ENCODE results near the gene MADCAM1.

Gene MADCAM1

DNA sequence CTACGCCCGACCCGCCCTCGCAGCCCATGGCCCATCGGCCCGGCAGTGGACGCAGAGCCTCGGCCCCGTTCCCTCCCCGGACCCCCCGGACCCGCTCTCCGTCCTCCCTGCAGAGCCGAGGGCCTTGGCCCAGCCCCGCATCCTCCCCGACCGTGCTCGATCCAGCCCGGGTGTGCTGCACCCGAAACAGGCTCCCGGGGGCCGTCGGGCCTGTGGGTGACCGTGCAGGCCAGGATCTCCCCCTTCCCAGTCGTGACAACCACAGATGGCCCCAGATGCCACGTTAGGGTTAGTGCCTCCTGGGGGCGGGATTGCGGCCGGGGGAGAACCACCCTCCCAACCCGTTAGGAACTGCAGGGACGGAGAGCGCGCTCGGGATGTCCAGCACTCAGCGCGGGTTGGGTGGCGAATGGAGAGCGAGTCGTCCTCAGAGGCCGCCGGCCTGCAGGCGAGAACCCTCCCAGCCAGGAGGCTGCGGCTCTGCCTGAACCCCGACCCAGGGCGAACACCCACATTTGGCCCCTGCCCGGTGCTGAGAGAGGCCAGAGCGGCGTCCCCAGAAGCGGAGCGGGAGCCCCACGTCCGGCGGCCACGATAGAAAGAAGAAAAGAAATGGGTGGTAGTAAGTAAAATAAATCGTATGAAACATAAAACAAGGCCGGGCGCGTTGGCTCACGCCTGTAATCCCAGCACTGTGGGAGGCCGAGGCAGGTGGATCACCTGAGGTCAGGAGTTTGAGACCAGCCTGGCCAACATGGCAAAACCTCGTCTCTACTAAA, 6.7 kb upstream of the MADCAM1 start:
- DNase-seq, result no peak

DNA sequence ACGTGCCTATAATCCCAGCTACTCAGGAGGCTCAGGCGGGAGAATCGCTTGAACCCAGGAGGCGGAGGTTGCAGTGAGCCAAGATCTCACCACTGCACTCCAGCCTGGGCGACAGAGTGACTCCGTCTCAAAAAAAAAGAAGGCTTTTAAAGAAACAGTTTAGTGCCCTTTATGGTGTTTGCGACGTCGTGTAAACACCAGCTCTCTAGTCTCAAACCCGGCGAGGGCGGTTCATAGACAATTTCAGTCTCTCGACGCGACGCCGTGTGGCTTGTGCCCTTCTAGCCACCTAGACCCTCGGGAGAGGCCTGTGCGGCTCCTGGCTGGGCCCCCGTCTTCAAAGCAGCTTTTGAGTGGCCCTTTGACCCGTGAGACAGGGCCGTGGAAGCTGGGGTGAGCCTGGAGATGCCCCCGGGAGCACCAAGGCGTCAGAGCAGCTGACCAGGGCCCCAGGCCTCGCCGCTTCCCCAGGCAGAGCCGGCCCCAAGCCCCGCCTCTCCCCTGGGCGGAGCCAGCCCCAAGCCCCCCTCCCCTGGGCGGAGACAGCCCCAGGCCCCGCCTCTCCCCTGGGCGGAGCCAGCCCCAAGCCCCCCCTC, 5.0 kb upstream of the MADCAM1 start:
- DNase-seq, result no peak

DNA sequence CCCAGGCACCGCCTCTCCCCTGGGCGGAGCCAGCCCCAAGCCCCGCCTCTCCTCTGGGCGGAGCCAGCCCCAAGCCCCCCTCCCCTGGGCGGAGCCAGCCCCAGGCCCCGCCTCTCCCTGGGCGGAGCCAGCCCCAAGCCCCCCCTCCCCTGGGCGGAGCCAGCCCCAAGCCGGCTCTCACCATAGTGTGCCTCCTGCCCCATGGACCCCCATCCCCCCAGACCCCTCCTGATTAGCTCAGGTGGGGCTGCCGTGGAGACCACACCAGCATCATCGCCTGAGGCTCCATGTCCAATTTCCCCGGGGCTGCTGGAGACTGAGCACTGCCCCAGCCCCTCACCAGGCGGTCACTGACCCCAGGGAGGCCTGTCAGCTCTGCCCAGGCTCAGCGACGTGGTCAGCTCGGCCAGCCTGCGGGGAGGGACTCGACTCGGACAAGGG, 4.2 kb upstream of the MADCAM1 start:
- DNase-seq, result no peak

DNA sequence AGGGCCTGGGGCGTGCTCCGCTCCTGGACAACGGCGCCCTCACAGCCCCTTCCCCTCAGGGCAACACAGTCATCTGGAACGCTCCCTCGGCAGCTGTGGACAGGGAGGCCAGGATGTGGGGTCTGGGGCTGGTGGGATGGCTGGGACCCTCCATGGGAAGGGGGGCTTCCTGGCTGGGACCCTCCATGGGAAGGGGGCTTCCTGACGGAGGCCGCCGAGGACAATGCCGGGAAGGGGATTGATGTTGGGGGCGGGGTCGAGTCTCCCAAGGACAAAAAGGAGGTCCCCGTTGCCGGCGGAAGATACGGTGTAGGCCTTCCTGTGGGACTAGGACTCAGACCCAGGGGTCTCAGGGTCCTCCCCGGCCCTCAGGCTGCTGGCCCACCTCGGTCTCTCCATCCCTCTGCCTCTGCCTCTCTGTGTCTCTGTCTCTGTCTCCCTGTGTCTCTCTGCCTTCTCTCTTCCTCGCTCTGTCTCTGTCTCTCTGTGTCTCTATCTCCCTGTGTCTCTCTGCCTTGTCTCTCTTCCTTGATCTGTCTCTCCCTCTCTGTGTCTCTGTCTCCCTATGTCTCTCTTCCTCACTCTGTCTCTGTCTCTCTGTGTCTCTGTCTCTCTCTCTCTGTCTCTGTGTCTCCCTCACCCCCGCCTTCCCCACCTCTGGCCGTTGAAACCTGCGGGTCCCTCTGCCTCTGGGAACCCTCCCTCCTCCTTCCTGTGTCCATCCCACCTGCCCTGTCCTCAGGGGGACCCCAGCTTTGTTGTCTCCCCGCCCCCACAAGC, 2.7 kb upstream of the MADCAM1 start:
- DNase-seq, result no peak

DNA sequence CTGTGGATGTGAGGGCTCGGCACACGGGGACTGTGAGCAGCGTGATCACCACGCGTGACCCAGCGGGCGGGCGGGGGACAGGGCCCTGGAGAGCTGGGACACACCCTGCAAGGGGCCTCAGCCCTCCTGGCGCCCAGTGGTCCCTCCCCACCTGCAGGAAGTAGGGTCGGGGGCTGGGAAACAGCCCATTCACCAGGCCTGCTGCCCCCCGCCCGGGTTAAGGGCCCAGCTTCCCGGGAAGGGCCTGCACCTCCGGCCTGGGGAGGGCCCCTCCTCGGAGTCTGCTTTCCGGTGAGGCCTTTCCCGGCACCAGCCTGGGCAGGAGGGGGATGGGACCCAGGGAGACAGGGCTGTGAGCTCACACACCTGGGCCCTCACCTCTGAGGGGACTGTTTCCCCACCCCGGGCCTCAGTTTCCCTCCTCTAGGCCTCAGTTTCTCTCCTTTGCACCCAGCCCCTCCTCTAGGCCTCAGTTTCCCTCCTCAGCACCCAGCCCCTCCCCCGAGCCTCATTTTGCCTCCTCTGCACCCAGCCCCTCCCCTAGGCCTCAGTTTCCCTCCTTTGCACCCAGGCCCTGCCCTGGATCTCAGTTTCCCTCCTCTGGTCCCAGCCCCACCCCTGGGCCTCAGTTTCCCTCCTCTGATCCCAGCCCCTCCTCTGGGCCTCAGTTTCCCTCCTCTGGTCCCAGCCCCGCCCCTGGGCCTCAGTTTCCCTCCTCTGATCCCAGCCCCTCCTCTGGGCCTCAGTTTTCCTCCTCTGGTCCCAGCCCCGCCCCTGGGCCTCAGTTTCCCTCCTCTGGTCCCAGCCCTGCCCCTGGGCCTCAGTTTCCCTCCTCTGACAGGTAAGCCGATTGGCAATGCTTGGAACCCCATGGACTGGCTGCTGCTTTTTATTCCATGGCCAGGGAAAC, 1.9 kb upstream of the MADCAM1 start:
- no peak for DNase-seq

DNA sequence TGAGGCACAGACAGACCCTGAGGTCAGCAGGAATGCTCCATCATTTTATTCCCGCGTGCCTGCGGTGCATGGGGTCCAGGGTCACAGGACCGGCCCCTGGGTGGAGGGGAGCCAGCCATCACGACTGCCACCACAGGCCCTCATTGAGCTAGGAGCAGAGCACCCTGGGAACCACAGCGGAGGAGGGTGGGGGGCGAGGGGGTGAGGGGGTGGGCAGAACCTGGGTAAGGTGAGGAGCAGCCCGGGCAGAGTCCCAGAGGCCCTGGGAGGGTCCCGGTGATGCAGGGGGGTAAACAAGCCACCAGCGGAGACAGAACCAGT, 1.2 kb upstream of the MADCAM1 start:
- no peak for DNase-seq

DNA sequence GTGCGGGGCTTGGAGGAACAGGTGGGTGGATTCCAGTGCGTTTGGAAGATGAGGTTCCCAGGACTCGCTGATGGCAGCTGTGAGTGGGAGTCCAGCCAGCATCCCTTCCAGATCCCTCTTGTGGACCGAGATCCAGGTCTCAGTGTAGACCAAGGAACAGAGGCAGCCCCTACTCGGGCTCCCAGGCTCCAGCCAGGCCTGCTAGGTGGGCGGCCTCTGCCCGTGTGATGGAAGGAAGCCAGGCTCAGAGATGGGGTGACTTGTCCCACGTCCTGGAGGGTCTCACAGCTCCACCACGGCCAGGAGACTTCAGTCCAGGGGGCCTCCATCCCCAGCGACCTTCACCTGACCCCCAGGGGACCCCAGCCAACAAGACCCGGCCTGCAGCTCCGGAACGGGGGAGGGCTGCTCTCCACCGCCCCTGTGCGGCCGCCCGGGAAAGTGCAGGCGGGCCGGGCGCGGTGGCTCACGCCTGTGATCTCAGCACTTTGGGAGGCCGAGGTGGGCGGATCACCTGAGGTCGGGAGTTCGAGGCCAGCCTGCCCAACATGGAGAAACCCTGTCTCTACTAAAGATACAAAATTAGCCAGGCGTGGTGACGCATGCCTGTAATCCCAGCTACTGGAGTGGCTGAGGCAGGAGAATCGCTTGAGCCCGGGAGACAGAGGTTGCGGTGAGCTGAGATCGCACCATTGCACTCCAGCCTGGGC, 729 bp upstream of the MADCAM1 start:
- no peak for DNase-seq

DNA sequence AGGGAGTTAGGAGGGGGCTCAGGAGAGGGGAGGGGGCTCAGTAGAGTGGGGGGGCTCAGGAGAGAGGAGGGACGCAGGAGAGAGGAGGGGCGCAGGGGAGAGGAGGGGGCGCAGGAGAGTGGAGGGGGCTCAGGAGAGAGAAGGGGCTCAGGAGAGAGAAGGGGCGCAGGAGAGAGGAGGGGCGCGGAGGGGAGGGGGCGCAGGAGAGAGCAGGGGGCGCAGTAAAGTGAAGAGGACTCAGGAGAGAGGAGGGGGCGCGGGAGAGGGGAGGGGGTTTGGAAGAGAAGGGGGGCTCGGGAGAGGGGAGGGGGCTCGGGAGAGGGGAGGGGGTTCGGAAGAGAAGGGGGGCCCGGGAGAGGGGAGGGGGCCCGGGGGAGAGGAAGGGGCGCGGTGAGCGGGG, 700 bp downstream of the MADCAM1 start:
- no peak for DNase-seq

DNA sequence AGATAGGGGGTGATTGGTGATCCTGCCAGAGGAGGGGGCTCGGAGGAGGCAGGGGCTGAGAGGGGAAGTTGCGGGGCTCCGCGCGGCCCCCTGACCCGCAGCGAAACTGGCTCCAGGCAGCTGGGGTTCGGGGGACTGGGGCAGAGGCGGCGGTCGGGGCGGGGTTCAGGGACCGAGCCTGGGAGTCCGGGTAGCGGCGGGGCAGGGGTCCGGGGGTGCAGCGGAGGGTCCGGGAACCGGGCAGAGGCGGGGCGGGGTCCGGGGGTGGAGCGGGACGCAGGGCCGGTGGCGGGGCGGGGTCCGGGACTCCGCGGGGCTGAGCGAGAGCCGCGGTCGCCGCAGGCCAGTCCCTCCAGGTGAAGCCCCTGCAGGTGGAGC, 1.2 kb downstream of the MADCAM1 start:
- no peak for DNase-seq

DNA sequence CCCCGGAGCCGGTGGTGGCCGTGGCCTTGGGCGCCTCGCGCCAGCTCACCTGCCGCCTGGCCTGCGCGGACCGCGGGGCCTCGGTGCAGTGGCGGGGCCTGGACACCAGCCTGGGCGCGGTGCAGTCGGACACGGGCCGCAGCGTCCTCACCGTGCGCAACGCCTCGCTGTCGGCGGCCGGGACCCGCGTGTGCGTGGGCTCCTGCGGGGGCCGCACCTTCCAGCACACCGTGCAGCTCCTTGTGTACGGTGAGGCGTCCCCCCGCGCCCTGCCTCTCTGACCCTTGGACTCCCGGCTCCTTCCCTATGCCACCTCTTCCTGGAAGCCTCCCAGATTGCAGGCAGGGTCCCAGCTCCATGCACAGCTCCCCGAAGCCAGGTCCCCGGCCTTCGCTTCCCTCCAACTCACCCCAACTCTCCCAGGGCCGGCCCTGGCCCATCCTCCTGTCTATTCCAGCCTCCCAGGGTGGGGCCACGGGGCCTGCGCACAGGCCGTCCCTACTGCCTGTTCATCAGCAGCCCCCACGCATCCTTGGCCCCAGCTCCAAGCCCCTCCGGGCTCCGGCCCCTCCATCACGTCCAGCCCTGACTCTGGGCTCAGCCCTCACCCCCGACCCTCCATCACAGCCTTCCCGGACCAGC, 1.7 kb downstream of the MADCAM1 start:
- no peak for DNase-seq

DNA sequence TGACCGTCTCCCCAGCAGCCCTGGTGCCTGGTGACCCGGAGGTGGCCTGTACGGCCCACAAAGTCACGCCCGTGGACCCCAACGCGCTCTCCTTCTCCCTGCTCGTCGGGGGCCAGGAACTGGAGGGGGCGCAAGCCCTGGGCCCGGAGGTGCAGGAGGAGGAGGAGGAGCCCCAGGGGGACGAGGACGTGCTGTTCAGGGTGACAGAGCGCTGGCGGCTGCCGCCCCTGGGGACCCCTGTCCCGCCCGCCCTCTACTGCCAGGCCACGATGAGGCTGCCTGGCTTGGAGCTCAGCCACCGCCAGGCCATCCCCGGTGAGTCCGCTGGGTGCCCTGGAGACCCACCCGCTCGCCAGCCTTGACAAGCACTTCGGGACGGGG, 2.2 kb downstream of the MADCAM1 start:
- no peak for DNase-seq

DNA sequence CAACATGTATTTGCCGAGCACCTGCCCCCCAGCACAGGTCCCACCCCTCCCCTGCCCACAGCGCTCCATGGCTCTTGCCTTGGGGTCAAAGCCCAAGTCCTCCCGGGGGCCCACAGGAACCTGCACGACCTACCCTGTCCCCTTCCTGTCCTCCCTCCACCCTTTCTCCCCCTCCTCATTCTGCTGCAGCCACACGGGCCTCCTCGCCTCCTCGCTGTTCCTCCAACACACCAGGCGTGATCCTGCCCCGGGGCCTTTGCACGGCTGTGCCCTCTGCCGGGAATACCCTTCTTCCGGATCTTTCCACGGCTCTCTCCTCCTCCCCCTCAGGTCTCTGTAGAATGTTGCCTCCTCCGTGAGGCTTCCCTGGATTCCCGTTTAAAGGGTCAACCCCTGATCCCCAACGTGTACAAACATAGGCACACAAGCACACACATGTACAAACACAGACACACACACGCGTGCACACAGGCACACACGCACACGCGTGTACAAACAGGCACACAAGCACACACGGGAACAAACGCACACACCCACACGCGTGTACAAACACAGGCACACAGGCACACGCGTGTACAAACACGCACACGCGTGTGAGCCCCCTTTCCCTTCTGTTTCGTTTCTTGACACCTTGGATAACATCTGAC, 2.8 kb downstream of the MADCAM1 start:
- DNase-seq, result no peak

DNA sequence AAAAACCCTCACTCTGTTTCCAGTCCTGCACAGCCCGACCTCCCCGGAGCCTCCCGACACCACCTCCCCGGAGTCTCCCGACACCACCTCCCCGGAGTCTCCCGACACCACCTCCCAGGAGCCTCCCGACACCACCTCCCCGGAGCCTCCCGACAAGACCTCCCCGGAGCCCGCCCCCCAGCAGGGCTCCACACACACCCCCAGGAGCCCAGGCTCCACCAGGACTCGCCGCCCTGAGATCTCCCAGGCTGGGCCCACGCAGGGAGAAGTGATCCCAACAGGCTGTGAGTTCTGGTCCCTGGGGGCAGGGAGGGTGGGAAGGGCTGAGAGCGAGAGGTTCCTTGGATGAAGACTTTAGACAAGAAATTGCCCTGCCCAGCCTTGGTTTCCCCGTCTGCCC, 5.4 kb downstream of the MADCAM1 start:
- no peak for DNase-seq

DNA sequence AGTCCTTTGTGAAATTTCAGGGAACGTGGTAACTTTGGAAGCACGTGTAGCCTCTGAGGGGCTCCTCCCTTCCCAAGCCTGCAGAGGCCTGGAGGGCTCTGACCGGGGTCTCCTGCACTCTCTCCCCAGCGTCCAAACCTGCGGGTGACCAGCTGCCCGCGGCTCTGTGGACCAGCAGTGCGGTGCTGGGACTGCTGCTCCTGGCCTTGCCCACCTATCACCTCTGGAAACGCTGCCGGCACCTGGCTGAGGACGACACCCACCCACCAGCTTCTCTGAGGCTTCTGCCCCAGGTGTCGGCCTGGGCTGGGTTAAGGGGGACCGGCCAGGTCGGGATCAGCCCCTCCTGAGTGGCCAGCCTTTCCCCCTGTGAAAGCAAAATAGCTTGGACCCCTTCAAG, 8.3 kb downstream of the MADCAM1 start:
- DNase-seq, result no peak

DNA sequence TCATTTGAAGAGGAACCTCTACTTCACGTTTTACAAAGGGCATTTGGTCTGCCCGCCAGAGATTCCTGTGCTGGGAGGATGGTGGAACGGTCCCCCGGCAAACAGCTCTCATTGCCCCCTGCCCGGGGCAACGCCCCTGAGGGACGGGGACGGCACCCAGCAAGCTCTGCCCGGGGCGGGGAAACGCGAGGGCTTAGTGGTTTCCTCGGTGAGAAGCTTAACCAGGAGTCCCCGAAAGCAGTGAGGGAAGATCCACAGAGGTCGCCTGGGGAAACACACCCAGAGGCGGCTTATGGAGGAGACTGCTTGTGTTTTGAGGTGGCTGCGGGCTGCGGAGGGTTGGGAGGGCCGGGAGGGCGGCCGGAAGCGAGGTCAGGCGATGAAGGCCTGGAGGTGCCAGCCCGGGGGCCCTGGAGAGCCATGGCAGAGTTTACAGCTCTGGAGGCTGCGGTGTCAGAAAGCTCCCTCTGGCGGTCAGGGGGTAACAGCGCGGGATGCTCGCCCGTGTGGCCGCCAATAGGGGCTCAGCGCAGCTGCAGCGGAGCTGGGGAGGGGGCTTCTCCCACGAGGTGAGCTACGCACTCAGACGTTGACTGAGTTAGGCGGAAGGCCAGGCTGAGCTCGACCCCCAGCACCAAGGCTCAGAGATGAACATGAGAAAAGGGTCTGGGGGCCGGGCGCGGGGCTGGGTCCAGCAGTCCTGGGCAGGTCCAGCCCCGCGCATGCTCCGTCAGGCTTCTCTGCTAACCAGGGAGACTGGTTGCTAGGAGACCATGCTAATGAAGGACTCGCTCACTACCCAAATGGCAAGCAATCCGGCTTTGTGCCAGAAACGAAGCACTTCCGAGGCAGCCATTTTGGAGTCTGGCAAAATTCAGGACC, 10.4 kb downstream of the MADCAM1 start:
- peak; percentile 91 for DNase-seq

DNA sequence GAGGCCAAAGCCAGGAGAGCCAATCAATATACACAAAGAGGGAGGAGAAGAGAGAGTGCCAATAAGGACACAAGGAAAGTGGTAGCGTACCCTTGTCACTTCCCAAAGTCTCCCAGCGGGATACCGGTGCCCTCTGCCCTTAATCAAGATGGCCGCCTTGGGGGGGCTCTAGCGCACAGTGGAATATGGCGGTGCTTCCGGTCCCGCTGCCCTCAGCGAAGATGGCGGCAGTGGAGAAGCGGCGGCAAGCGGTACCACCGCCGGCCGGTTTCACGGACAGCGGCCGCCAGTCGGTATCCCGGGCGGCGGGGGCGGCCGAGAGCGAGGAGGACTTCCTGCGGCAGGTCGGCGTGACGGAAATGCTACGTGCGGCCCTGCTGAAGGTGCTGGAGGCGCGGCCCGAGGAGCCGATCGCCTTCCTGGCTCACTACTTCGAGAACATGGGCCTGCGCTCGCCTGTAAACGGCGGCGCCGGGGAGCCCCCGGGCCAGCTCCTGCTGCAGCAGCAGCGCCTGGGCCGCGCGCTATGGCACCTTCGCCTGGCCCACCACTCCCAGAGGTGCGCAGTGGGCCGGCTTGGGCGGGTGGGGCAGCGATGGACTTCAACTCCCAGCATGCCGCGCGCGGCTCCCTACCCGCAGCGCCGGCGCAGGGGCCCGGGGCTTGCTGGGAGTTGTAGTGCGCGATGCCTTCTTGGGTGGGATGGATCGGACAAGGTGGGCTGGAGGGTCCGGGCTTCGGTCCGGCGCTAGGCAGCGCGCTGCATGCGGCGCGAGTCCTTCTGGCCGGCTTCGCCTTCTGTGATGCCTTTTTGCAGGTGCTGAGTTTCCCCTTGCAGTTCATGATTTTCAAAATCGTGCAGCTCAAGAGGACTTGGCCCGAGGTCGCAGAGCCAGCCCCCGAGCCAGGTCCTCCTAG, 11.3 kb downstream of the MADCAM1 start, which contains the start of gene TPGS1:
Gene TPGS1, plus strand, starts transcription at position 212 of the 918 bp plus-strand sequence. Its CDS starts 10 bp downstream, at position 222.
- DNase-seq, result peak; percentile 99

DNA sequence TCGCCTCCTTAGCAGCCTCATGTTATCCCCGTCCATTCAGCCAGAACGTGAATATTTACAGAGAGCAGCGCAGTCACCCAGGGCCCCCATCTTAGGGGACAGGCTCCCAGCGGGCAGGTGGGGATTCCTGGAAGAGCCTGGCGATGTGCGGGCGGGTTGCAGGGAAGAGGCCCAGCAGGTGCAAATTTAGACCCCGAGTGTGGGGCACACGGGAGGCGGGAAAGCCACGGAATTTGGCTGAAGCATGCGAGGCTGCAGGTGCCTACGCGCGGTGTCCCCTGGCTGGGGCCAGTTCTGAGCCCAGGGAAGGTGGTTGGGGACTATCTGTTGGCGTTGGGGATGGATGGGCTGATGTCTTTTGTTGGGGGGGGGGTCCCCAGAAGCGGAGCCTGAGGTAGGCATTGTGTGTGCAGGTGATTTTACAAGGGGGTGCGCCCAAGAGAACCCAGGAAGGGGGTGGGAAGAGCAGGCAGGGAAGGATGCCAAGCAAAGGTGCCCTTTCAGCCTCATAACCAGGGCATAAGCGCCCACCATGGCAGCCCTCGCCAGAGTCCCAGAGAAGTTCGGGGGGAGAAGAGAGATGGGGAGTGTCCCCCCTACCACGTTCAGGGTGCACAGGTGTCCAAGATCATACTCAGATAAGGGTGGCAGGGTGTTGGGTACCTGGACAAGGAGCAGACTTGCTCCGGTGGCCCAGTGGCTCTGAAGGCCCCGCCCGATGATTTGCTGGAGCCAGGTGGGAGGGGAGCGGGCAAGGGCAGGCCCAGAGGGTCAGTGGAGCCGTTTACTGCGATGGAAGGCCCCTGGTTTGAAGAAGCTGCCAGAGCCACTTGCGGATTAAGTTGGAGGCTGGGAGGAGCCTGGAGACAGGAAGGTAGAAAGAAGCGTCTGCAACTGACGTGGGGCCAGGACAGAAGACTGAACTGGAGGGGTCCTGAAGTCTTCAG, 12.2 kb downstream of the MADCAM1 start:
- no peak for DNase-seq

DNA sequence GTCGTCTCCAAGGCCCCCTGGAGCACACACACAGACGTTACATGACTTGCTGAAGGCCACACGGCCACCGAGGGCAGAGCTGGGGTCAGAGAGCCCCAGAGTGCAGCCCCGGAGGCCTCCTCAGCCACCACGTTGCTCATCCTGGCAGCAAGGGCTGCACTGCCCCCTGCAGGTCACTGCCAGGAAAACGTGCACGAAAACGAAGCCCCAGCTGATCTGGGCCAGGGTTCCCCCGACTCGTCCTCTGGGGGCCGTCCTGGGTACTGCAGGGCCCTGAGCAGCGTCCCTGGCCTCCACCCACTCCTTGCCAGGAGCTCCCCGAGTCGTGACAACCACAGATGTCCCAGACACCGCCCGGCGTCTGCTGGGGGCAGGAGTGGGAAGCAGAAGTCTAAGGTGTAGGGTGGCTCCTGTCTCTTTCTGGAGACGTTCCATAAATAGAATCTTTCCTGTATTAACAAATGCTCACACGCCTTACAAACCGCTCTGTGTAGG, 14.4 kb downstream of the MADCAM1 start:
- DNase-seq, result peak; percentile 65
